Astrocyte of the spinal cord (primary cell): ENCODE measurements around the gene LRRC52.
"Not testable (repeated sequence)": the region's sequence is repeated elsewhere in the genome, so short reads cannot be mapped to it uniquely, and the experiment has no call there.

Experiments used
- DNase-seq: peaks from one replicate; pipeline ENCODE4 v3.0.0; 2011; ENCODE audit warnings: low read depth, low spot score
- H3K4me3 ChIP-seq: 2 replicates; pipeline ENCODE4 v1.5.1; 2011; ENCODE audit warnings: low read depth, mild to moderate bottlenecking, low read length, moderate library complexity
- in situ Hi-C: cut with HindIII; loops from 2 replicates; pipeline ENCODE4 v1.10.0; 2017; ENCODE audit warnings: low sequenced_read_pairs
- TF ChIP-seq, protein P1 (sequence below): IDR thresholded peaks from 2 replicates; pipeline ENCODE4 v1.5.1; 2012; ENCODE audit warnings: low read depth, mild to moderate bottlenecking, low read length, inconsistent platforms

LRRC52 gene

DNA sequence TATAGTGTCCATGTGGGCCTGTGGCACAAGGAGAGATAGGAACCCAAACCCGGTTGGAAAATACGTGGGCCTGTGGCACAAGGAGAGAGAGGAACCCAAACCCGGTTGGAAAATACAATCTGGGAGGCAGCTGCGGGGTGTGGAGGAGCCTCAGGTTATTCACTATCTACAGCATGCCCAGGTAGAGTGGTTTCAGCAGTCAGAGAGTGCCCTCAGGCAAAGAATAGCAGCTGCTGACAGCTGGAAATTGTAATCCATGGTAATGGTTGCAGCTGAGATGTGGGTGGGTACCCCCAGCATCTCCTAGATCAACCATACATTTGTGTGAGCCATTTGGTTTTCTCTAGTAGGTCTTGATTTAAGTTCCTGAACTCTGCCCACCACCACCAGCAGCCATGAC lies 61.4 kb downstream of the LRRC52 start:
- TF ChIP-seq, protein P1, sequence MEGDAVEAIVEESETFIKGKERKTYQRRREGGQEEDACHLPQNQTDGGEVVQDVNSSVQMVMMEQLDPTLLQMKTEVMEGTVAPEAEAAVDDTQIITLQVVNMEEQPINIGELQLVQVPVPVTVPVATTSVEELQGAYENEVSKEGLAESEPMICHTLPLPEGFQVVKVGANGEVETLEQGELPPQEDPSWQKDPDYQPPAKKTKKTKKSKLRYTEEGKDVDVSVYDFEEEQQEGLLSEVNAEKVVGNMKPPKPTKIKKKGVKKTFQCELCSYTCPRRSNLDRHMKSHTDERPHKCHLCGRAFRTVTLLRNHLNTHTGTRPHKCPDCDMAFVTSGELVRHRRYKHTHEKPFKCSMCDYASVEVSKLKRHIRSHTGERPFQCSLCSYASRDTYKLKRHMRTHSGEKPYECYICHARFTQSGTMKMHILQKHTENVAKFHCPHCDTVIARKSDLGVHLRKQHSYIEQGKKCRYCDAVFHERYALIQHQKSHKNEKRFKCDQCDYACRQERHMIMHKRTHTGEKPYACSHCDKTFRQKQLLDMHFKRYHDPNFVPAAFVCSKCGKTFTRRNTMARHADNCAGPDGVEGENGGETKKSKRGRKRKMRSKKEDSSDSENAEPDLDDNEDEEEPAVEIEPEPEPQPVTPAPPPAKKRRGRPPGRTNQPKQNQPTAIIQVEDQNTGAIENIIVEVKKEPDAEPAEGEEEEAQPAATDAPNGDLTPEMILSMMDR, result no peak
- in situ Hi-C loops, result no loop called here
- no peak overlapping the region for H3K4me3 ChIP-seq
- DNase-seq, result no peak

GRCh38 chr1:165606676-165607075 lies 62.9 kb downstream of the LRRC52 start:
- H3K4me3 ChIP-seq, DNase-seq, in situ Hi-C loops: not testable (repeated sequence)

DNA sequence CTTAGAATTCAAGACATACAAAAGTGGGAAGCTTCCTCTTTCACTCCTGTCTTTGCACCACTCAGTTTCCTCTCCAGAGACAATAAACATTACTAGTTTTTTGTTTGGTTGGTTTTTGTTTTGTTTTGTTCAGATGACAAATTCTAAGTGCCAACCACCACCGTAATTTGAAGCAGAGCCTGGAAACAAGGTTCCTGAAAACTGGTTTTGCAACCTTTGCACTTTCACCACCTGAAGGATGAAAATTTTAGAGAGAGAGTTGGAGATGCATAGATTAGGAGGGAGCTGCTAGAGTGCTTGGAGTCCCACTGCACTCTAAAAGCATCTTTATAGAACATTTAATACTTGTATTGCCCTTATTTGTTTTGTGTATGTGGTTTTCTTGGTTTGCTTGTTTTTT lies 67.1 kb downstream of the LRRC52 start:
- H3K4me3 ChIP-seq, result no peak overlapping the region
- in situ Hi-C loops, result no loop called here
- TF ChIP-seq, protein P1, result no peak
- DNase-seq, result no peak

DNA sequence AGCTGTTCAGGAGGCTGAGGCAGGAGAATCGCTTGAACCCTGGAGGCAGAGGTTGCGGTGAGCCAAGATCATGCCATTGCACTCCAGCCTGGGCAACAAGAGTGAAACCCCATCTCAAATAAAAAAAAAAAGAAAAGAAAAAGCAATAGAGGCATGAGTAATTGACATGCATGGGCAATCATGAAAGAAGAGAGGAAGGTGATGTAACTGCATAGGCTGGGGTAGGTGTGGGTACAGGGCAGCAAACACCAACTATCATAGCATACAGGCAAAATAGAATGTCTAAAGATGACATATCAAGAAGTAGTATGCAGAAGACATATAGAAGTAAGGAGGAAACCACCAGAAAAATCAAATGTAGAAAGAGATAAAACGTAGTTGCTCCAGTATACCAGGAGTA lies 68.3 kb downstream of the LRRC52 start:
- TF ChIP-seq, protein P1, result no peak
- in situ Hi-C loops, result no loop called here

More for the DNA sequence above, 68.3 kb downstream of the LRRC52 start:
- no peak for DNase-seq
- H3K4me3 ChIP-seq, result no peak overlapping the region
